HT-29 (cell line): ENCODE measurements around the gene SLC37A1. TPM values are rescaled to one million over a fixed set of nuclear protein-coding genes. Genes with fewer than 3 reads are reported as not detected.
"Not testable (repeated sequence)": the region's sequence is repeated elsewhere in the genome, so short reads cannot be mapped to it uniquely, and the experiment has no call there.

ENCODE experiments used
- DNase-seq: peaks from one replicate; pipeline ENCODE4 v3.0.0-alpha.2; 2015; ENCODE audit warnings: low spot score
- total RNA-seq: library from RNA; depleted of rRNA; stranded (reverse); fragments of >200 nt; shearing (Covaris generic); gene quantifications from 2 replicates; pipeline ENCODE4 v1.2.3, GENCODE V29; 2014

SLC37A1 gene
- total RNA-seq, 1 experiment from 2014 or later = 102 TPM

DNA sequence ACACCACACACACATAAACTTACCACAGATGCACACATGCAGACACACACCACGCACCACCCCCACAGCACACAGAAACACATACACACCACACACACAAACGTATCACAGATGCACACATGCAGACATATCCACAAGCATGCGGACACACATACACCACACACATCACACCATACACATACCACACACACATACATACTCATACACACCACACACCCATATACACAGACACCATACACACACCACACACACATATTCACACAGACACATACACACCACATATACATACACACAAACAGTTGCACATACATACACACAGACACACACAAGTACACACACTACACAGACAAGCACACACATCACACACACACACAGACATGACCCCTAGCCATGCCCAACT is 102.3 kb downstream of the SLC37A1 start:
- DNase-seq = no peak

DNA sequence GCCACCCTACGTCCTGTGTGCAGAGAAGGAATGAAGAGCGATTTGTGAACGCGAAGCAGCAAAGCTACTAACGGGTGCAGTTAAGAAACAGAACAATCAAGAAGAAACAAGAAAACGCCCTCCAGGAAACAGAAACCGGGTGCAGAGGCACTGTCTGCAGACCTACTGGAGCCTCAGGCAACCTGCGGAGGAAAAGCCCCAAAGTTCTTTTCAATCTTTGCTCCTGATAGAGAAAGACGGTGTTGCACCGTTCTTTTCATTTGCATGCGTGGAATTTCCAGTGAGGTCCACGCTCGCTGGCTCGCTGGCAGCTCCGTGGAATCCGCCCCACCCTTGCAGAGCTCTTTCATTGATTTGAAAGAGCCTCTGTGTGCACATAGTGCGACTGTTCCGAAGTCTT is 102.8 kb downstream of the SLC37A1 start:
- DNase-seq = no peak

DNA sequence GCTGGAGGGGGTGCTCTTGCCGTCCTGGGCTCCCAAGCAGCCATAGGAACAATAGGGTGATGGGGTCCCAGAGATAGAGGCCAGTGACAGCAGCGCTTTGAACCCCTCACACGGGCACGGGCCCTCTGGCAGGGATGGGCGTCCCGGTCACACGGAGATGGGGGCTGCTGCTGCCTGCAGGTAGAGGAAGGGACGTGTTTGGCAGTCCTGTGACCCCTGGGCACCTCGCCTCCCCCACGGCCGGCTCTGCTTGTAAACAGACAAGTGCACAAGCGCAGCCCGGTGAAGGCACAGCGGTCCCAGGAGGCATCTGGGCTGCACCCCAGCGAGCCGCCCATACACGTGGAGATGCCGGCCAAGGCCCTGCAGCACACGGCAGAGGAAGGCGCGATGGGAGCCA is 103.3 kb downstream of the SLC37A1 start:
- DNase-seq = no peak

DNA sequence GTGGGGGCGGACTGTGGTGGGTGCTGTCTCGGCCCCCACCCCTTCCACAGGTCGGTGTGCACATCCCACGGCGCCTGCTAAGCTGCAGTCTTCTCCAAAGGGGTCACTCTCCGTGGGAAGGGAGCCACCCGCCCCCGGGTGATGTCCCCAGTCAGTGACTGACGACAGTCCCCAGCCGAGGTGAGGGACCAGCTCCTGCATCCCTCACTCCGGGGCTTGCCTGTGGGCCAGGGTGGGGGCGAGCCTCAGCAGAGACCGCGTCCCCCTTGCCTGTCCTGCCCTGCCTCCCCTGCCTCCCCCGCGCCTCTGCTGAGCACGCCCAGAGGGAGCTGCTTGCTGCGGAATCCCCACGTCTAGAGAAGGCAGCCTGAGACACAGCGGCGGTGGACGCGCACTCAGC is 103.8 kb downstream of the SLC37A1 start:
- DNase-seq = no peak

DNA sequence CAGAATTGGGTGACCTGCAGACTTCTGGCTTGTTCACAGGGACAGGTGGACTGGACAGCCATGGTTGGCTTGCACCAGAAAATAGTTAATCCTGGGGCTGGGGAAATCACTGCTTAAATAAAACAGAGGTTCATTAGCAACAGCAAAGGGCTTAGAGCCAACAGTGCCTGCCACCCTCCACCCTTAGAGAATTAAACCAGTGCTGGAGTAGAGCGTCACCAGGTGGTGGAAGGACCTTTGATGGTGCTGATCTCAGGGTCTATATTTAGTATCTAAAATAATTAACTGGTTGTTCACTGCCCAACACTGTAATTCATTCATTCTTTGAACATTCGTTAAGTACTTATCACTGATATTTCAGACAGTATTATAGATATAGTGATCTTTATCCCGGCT is 105.1 kb downstream of the SLC37A1 start:
- no peak for DNase-seq

DNA sequence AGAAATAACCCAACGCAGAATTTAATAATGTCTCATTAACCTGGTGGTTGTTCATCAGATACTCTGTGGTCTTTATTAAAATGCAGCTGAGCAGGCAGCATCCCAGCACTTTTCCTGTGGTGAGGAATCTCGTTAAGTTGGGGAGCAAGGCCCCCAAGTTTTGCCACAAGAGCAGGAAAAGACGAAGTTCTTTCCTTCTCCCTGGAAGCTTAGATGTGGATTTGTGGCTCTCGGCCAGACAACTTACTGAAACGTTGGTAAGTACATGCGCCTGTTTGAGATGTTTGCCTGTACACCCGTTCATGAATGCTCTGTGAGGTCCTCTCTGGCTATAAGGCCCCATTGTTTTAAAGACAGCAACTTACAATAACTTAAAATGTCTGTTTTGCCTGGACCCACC is 105.5 kb downstream of the SLC37A1 start:
- no peak for DNase-seq

DNA sequence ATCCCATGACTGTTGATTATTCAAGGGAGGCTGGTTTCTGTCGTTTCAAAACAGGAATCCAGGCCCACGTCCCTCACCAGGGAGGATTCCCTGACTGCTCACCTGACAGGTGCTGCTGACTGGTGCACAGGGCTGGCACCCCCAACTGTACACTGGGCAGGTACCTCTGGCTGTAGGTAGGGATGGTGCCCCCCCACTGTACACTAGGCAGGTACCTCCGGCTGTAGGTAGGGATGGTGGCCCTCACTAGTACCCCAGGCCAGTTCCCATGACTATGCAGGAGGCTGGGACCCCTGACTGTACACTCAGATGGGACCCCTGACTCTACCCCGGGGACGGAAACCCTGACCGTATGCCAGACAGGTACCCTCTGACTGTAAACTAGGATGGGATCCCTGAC is 106.2 kb downstream of the SLC37A1 start:
- DNase-seq = no peak

DNA sequence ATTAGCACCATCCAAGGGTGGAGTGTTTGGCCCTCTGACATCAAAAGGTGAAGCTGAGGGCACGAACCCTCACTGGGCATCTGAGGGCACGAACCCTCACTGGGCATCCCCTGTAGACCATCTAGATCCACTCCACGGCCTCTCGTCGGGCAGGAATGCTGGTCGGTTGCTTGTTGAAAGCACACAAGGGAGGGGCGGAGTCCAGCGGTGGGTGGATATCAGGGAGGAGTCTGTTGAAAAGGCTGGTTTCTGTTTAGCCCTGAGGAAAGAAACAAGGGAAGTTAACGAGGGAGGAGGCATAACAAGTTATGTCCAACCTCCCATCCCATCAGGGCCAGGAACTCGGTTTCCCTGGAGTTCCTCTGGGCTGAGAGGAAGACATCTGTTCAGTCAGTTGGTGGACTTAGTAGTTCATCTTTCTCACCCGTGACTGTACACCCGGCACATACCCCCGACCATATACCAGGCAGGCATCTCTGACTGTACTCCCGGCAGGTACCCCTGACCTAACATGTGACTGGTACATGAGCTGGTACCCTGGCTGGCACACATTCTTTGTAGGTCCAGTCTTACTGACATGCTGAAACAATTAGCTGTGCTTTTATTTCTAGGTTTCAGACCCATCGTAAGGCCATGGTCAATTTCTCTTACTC is 107.6 kb downstream of the SLC37A1 start:
- peak; percentile 21 for DNase-seq

DNA sequence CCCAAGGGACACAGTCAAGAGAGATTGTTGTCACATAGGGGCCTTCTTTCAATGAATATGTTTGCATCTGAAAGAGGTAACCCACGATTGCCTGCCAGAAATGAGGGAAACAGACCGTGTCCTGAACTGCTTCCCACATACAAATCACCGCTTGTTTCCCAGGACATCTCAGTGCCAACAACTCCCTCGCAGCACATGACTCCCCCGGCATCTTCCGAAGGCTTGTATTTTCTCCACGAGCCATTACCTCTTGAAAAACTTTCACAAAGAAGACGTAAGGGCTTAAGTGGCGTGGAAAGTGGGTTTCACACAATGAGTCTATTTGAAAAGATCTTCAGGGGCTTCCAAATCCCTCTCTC is 108.1 kb downstream of the SLC37A1 start:
- DNase-seq = no peak

DNA sequence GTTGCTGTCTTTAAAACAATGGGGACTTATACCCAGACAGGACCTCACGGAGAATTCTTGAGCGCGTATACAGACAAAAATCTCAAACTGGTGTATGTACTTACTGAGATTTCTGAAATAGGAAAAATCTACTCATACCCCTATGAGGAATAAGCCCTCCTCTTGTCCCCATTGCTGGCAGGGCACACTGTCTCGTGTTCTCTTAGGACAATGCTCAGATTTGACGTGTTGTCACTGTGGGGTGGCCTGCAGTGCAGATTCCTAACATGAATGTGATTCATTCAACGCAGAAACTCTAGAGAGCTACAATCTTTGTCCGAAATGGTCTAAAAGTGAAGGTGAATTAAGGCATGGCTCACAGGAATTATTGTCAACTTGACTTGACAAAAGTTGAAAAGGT is 108.6 kb downstream of the SLC37A1 start:
- DNase-seq = no peak

DNA sequence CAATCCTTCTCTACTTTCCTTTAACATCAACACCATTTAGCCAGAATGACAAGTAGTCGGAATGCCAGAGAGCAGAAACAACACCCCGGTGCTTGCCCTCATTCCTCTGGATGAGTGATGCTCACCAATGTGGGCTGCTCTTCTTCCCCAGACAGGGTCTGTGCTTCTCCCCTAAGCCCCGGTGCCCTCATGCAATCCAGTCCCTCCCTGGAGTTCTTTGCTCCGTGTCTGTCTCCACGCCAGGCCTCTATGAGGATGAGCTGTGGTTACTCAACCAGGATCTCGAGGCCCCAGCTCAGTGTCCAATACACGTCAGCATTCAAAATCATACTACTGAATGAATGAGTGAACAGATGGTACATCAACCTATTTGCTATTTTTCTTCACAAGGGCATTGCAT is 110.0 kb downstream of the SLC37A1 start:
- no peak for DNase-seq

DNA sequence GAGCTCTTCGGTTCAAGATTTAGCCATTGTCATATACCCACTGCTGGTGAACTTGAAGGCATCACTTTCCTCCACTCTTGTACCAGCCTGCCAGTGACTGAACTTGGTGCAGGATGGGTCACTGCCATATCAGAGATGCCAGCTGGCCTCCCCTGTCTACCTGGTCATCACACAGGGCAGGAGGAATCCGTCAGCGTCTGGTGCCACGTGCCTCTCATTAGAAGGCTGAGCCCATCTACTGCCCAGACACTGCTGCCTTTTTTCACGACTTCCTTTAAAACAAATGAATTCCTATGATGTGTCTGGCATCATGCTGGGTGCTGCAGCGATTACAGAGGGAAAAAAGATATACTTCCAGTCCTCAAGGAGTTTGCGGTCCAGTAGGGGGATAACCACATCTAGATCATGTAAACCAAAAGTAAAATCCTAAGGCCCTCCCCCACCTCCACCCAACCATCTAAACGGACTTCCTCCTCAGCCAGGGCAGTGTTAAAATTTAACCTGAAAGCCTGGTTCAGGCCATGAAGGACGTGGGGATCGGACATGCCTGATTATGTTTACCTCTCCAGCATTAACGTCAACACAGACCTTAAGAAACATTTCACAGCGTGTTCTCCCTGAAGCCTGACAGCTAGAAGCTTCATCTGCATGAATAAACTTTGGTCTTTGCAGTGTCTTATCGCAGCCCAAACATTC is 110.6 kb downstream of the SLC37A1 start:
- DNase-seq = peak; percentile 17

DNA sequence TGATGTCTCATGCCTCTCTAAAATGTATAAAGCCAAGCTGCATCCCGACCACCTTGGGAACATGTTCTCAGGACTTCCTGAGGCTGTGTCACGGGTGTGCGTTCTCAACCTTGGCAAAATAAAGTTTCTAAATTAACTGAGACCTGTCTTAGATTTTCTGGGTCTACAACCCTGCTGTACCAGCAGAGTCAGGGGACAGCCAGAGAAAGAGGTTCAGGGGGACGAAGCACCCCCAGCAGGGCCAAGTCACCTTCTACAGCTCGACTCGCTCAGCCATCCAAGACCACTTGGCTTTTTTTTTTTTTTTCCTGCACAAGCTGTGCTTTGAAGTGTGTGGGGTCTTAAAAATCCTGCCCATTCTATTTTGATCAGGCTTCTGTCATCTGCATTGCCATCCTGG is 111.3 kb downstream of the SLC37A1 start:
- no peak for DNase-seq

DNA sequence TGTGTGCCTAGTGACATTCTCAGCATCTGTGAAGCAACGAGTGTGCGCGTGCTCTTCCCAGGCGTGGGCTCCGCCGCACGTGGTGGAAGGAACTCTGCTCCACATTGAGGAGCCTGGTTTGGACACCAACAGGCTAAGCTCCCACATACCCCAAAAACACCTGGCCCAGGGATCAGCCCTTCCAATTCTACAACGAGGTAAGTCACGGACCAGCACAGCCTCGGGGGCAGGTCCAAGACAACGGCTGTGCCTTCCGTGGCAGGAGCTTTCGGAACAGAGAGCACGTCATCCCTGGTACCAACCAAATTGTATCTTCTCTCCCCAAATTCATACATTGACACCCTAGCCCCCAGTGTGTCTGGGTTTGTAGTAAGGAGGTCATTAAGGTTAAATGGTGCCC is 112.5 kb downstream of the SLC37A1 start:
- DNase-seq = no peak

DNA sequence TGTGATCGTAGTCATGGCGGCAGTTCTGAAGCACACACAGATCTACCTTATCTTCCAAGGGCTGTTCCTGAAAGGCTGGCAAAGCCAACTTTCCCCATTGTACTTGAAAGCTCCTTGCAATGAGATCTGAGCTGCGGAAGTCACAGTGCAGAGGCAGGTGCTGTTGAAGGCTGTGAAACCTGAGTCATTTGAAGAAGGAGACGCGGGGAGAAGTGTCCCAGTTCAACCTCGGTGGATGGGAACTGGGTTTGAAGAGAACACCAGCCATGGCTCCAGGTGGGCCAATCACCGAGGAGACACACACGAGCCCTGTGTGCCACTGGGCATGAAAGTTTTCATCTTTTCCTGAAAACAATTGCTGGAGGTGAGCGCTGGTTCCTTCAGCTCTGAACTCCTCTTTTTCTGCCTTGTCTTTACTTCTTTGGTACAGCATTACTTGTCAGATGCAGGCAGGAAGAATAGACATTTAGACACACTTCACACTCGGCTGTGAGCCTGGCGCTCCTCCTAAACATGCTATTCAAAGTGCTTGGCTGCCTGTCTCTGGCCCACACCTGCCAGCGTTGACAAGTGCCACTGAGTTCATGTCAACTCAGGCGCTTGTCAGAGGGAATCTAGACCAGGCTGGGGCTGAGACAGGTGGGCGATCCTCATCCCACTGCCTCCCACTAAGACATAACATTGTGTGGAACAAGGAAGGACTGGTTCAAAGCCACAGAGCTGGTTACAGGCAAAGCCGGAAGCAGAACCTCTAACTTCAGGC is 114.1 kb downstream of the SLC37A1 start:
- no peak for DNase-seq

DNA sequence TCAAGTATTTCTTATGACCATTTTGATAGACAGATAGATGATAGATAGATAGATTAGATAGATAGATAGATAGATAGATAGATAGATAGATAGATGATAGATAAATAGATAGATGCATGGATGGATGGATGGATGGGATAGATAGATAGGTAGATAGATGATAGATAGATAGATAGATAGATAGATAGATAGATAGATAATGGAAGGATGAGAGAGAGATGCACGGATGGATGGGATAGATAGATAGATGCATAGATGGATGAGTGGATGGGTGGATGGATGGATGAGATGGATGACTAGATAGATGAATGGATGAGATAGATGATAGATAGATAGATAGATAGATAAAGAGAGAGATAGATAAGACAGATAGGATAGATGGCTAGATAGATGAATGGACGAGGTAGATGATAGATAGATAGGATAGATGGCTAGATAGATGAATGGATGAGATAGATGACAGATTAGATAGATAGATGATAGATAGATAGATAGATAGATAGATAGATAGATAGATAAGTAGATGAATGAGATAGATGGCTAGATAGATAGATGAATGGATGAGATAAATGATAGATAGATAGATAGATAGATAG is 114.9 kb downstream of the SLC37A1 start:
- DNase-seq = not testable (repeated sequence)

DNA sequence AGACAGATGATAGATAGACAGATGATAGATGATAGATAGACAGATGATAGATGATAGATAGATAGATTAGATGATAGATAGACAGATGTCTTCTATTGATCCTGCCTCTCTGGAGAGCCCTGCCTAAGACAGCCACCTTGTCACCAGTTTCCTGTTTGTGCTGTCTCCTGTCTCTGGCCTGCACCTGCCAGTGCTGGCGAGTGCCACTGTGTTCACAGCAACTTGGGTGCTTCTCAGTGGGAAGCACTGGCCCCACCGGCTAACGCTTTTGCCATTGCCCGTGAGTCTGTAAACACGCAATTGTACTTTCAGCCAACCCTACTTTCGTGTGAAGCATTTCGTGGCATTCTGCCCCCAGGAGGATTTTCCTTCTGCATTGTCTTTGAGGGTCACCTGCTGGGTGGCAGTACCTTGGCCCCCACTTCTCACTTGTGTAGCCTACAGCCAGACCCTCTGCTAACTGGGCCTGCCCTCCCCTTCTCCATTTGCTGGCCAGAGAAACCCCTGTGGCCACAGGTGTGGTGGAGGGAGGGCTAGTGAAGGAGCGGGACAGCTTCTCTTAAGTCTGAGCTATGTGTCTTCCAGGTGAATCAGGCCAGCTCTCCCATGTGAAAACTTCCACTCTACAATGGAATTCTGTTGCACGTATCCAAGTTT is 116.4 kb downstream of the SLC37A1 start:
- no peak for DNase-seq

DNA sequence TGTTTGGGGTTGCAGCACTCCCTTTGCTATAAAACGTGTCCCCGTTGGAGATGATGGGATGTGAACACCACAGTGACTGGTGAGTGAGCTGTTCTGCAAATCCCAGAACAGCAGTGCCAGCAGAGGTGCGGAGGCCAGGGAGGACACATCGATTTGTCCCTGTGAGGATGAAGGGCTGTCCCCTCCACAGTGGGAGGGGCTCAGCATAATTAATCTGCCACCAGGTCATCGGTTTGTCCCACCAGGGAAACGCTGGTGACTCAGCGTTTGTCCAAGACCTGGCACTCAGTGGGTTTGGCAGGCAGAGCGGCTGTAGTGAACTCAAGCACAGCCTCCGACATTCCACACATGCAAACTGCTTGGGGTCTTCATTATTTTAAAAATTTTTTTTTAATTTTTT is 117.0 kb downstream of the SLC37A1 start:
- no peak for DNase-seq
